Keratinocyte (primary cell): ENCODE results near the gene ELP5. TPM values are rescaled to one million over a fixed set of nuclear protein-coding genes. Genes with fewer than 3 reads are reported as not detected.

ENCODE experiments used
- DNase-seq: peaks from one replicate; pipeline ENCODE4 v3.0.0-alpha.2; 2011; ENCODE audit warnings: low read depth, missing footprints, low spot score
- FAIRE-seq: peaks from 2 replicates; lab custom pipeline; 2011; peaks lifted over from hg19 to GRCh38; lab: Jason Lieb, UNC
- H2AFZ ChIP-seq: 2 replicates; pipeline ENCODE4 v1.6.0; 2012; ENCODE audit warnings: low read length, control low read depth, inconsistent platforms; ENCODE audit not compliant: control insufficient read depth
- H3K27ac ChIP-seq: 2 replicates; pipeline ENCODE4 v1.5.1; 2011; ENCODE audit warnings: low read length; ENCODE audit not compliant: control insufficient read depth, insufficient read depth
- H3K27me3 ChIP-seq: 3 replicates; pipeline ENCODE4 v1.6.0; 2011; ENCODE audit warnings: low read length; ENCODE audit not compliant: control insufficient read depth, insufficient read depth; ENCODE audit errors: extremely low read depth
- H3K36me3 ChIP-seq, 2 experiments: 2 replicates in 1 of 2; 3 replicates in 1 of 2; pipeline ENCODE4 v1.5.1; 2011; ENCODE audit warnings: low read length in 2 of 2, mild to moderate bottlenecking in 1 of 2; ENCODE audit not compliant: control insufficient read depth in 2 of 2, insufficient read depth in 2 of 2; ENCODE audit errors: extremely low read depth in 1 of 2
- H3K4me1 ChIP-seq: 3 replicates; pipeline ENCODE4 v1.5.1; 2011; ENCODE audit warnings: low read length; ENCODE audit not compliant: control insufficient read depth, insufficient read depth; ENCODE audit errors: extremely low read depth
- H3K4me2 ChIP-seq: 3 replicates; pipeline ENCODE4 v1.6.0; 2011; ENCODE audit warnings: low read depth, low read length; ENCODE audit not compliant: control insufficient read depth, insufficient read depth; ENCODE audit errors: extremely low read depth
- H3K4me3 ChIP-seq, 3 experiments: fragments of 200-600 bp in 1 of 3; sonication (generic) in 1 of 3; 2 replicates in 2 of 3; 3 replicates in 1 of 3; pipeline ENCODE4 v1.5.1; 2011 to 2016; ENCODE audit warnings: low read length in 3 of 3, mild to moderate bottlenecking in 3 of 3, control low read depth in 2 of 3, inconsistent platforms in 1 of 3, low read depth in 1 of 3, mixed read lengths in 1 of 3, mixed run types in 1 of 3, moderate library complexity in 1 of 3; ENCODE audit not compliant: control insufficient read depth in 2 of 3, insufficient read depth in 2 of 3; ENCODE audit errors: extremely low read depth in 1 of 3
- H3K79me2 ChIP-seq: 2 replicates; pipeline ENCODE4 v1.6.0; 2012; ENCODE audit warnings: low read length; ENCODE audit not compliant: control insufficient read depth, insufficient read depth
- H3K9ac ChIP-seq: 3 replicates; pipeline ENCODE4 v1.6.0; 2011; ENCODE audit warnings: low read length; ENCODE audit not compliant: control insufficient read depth, insufficient read depth; ENCODE audit errors: extremely low read depth
- H3K9me1 ChIP-seq: 3 replicates; pipeline ENCODE4 v1.6.0; 2011; ENCODE audit warnings: low read length; ENCODE audit not compliant: control insufficient read depth, insufficient read depth; ENCODE audit errors: extremely low read depth
- H3K9me3 ChIP-seq: 2 replicates; pipeline ENCODE4 v1.5.1; 2012; ENCODE audit warnings: low read depth, low read length; ENCODE audit not compliant: control insufficient read depth
- H4K20me1 ChIP-seq: 3 replicates; pipeline ENCODE4 v1.6.0; 2011; ENCODE audit warnings: low read length; ENCODE audit not compliant: control insufficient read depth, insufficient read depth; ENCODE audit errors: extremely low read depth
- EZH2 ChIP-seq: IDR thresholded peaks from one replicate; pipeline ENCODE4 v1.6.1; 2012; ENCODE audit warnings: inconsistent platforms, mild to moderate bottlenecking, low read length, moderate library complexity
- dilution Hi-C: fragments of 300-500 bp; cut with MboI; formaldehyde crosslinking; loops from one replicate; pipeline ENCODE4 v1.7.0; 2020; ENCODE audit warnings: low sequenced_read_pairs; ENCODE audit not compliant: extremely low pct_ligation_motif_present
- polyA plus RNA-seq, 5 experiments: library from polyadenylated mRNA; depleted of rRNA in 3 of 5; stranded (reverse) in 3 of 5; stranded (forward) in 1 of 5; unstranded in 1 of 5; fragments of >200 nt; gene quantifications; 1 replicate in 1 of 5; 2 replicates in 3 of 5; 3 replicates in 1 of 5; pipeline versions ENCODE4 v1.2.1 to v1.2.3, GENCODE V29; 2011 to 2012; ENCODE audit warnings: missing spikeins in 2 of 5, low read depth in 1 of 5, low replicate concordance in 1 of 5
- TF ChIP-seq, protein P1 (sequence below), 3 experiments: IDR thresholded peaks in 1 of 3; conservative IDR thresholded peaks in 1 of 3; optimal IDR thresholded peaks in 1 of 3; 2 replicates in 2 of 3; 3 replicates in 1 of 3; pipeline versions ENCODE3 to v1.5.1; 2011; ENCODE audit warnings: low read length in 3 of 3, mild to moderate bottlenecking in 3 of 3, moderate library complexity in 2 of 3, control low read depth in 1 of 3, inconsistent platforms in 1 of 3; ENCODE audit not compliant: insufficient read depth in 2 of 3; ENCODE audit errors: extremely low read depth in 1 of 3

ELP5 gene
- polyA plus RNA-seq, 1 donor (not counting 4 experiments of a cell fraction or from before 2014, with no cell fraction given), result 19.4 TPM

DNA sequence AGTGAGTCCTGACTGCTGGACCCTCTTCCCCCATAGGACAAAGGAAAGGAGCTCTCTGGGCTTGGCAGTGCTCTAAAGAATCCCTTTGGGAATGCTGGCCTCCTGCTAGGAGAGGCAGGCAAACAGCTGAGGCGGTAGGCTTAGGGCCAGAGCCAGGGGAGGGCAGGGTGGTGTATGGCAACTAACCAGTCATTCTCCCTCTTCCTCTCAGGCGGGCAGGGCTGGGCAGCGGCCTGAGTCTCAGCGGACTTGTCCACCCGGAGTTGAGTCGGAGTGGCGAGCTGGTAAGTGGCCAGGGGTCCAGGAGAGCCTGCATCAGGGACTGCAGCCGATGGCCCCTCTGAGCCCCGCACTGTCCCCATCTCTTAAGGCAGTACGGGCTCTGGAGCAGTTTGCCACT lies 27.9 kb upstream of the ELP5 start:
- Histone ChIP-seq H3K9me3 (no peaks in the 10 kb centered on the region), H4K20me1 (peaks cover 5% of the 10 kb centered on the region), H3K36me3 (peaks cover 41 to 54% of the 10 kb centered on the region in 2 experiments), H3K27me3 (no peaks in the 10 kb centered on the region), H3K27ac (no peak overlapping the region), H2AFZ (no peak overlapping the region), H3K4me2 (no peak overlapping the region), H3K4me3 (no peak overlapping the region), H3K9me1 (no peaks in the 10 kb centered on the region), H3K9ac (no peak overlapping the region), H3K79me2 (peaks cover 10% of the 10 kb centered on the region), H3K4me1 (peaks cover 38% of the 10 kb centered on the region)
- DNase-seq (no peak), FAIRE-seq (no peak)
- dilution Hi-C loops, result no loop called here
- TF ChIP-seq EZH2, result no peak
- TF ChIP-seq, protein P1, sequence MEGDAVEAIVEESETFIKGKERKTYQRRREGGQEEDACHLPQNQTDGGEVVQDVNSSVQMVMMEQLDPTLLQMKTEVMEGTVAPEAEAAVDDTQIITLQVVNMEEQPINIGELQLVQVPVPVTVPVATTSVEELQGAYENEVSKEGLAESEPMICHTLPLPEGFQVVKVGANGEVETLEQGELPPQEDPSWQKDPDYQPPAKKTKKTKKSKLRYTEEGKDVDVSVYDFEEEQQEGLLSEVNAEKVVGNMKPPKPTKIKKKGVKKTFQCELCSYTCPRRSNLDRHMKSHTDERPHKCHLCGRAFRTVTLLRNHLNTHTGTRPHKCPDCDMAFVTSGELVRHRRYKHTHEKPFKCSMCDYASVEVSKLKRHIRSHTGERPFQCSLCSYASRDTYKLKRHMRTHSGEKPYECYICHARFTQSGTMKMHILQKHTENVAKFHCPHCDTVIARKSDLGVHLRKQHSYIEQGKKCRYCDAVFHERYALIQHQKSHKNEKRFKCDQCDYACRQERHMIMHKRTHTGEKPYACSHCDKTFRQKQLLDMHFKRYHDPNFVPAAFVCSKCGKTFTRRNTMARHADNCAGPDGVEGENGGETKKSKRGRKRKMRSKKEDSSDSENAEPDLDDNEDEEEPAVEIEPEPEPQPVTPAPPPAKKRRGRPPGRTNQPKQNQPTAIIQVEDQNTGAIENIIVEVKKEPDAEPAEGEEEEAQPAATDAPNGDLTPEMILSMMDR (optimal IDR thresholded peaks at IDR 0.05 in 1 of 3, IDR thresholded peaks at IDR 0.05 in 1 of 3, conservative IDR thresholded peaks at IDR 0.05 in 1 of 3; ENCODE audit: extremely low read depth in 1 of 3, insufficient read depth in 2 of 3, low read length in 3 of 3), result no peak

DNA sequence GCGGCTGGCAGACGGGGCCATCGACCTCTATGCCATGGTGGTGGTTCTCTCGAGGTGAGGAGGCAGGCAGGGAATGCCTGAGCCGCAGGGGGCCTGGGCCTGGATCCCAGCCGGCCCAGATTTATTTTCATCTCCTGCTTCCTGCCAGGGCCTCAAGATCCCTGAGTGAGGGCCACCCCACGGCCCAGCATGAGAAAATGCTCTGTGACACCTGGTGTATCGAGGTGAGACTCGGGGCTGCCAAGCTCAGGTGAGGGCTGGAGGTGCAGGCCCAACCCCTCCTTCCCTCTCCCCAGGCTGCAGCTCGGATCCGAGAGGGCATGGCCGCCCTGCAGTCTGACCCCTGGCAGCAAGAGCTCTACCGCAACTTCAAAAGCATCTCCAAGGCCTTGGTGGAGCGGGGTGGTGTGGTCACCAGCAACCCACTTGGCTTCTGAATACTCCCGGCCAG lies 27.3 kb upstream of the ELP5 start:
- Histone ChIP-seq H3K27ac (no peak overlapping the region), H3K4me3 (no peak overlapping the region), H3K4me1 (peaks cover 34% of the 10 kb centered on the region), H3K79me2 (peaks cover 12% of the 10 kb centered on the region), H3K36me3 (peaks cover 42 to 60% of the 10 kb centered on the region in 2 experiments), H3K27me3 (no peaks in the 10 kb centered on the region), H3K4me2 (no peak overlapping the region), H2AFZ (no peak overlapping the region), H4K20me1 (peaks cover 5% of the 10 kb centered on the region), H3K9ac (no peak overlapping the region), H3K9me1 (no peaks in the 10 kb centered on the region), H3K9me3 (no peaks in the 10 kb centered on the region)
- FAIRE-seq (no peak), DNase-seq (no peak)
- dilution Hi-C loops, result no loop called here
- TF ChIP-seq, protein P1 (optimal IDR thresholded peaks at IDR 0.05 in 1 of 3, IDR thresholded peaks at IDR 0.05 in 1 of 3, conservative IDR thresholded peaks at IDR 0.05 in 1 of 3; ENCODE audit: extremely low read depth in 1 of 3, insufficient read depth in 2 of 3, low read length in 3 of 3), result no peak
- no peak for TF ChIP-seq EZH2
